Glutamatergic neuron (in vitro differentiated cells): Measurements from ENCODE around the gene SRPRA. TPM values are rescaled to one million over a fixed set of nuclear protein-coding genes. Genes with fewer than 3 reads are reported as not detected.

Experiments
- DNase-seq: peaks from one replicate; pipeline ENCODE4 v3.0.0; 2022
- H3K27ac Mint-ChIP-seq: one replicate; pipeline ENCODE4 v1.8.0; 2020; ENCODE audit warnings: mild to moderate bottlenecking, mixed read lengths, inconsistent platforms; ENCODE audit not compliant: unreplicated experiment
- H3K27me3 Mint-ChIP-seq: one replicate; pipeline ENCODE4 v1.8.0; 2020; ENCODE audit warnings: mild to moderate bottlenecking, moderate library complexity, mixed read lengths, inconsistent platforms; ENCODE audit not compliant: unreplicated experiment
- H3K36me3 Mint-ChIP-seq: one replicate; pipeline ENCODE4 v1.8.0; 2020; ENCODE audit warnings: mild to moderate bottlenecking, mixed read lengths, inconsistent platforms; ENCODE audit not compliant: unreplicated experiment
- H3K4me1 Mint-ChIP-seq: one replicate; pipeline ENCODE4 v1.8.0; 2020; ENCODE audit warnings: mild to moderate bottlenecking, low read depth, mixed read lengths, inconsistent platforms; ENCODE audit not compliant: unreplicated experiment
- H3K4me3 Mint-ChIP-seq: one replicate; pipeline ENCODE4 v1.8.0; 2020; ENCODE audit warnings: mild to moderate bottlenecking, mixed read lengths, inconsistent platforms; ENCODE audit not compliant: unreplicated experiment
- H3K9me3 Mint-ChIP-seq: one replicate; pipeline ENCODE4 v1.8.0; 2020; ENCODE audit warnings: mild to moderate bottlenecking, moderate library complexity, mixed read lengths, inconsistent platforms; ENCODE audit not compliant: unreplicated experiment
- total RNA-seq: library from RNA; stranded (reverse); fragmentation: NEBNext Ultra II Directional; extraction: Animal tissue kit (Norgen Biotek cat#: 25700); gene quantifications from one replicate; pipeline ENCODE4 v1.2.1, GENCODE V29; 2021; ENCODE audit not compliant: unreplicated experiment
- TF ChIP-seq, protein P1 (sequence below): fragments of 200-600 bp; sonication (generic); IDR thresholded peaks from one replicate; pipeline ENCODE4 v1.5.0; 2021; ENCODE audit not compliant: partially characterized antibody, unreplicated experiment

Gene SRPRA
- total RNA-seq, 1 donor from 2014 or later = 58.0 TPM

DNA sequence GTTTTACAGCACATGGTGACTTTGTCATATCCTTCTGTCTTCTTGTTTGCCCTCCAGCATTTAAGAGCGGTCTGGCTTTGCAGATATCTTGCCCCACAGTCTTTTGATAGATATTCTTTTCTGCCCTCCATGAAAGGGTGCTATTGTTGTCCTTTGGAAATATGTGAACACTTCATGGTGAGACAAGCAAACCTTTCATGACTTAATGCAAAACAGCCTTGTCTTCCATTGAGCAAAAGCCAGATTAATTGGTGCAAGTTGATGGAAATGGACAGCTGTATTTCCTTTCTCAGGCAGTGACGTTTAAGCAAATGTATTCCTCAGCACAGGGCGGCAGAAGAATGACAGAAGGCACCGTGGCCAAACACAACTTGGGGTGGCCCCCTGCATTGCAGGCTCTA, 39.6 kb upstream of the SRPRA start:
- Mint-ChIP-seq H3K4me3 (no peak overlapping the region), H3K4me1 (peaks cover 29% of the 10 kb centered on the region), H3K9me3 (peaks cover 3% of the 10 kb centered on the region), H3K36me3 (peaks cover 4% of the 10 kb centered on the region), H3K27me3 (no peaks in the 10 kb centered on the region), H3K27ac (no peak overlapping the region)
- TF ChIP-seq, protein P1, sequence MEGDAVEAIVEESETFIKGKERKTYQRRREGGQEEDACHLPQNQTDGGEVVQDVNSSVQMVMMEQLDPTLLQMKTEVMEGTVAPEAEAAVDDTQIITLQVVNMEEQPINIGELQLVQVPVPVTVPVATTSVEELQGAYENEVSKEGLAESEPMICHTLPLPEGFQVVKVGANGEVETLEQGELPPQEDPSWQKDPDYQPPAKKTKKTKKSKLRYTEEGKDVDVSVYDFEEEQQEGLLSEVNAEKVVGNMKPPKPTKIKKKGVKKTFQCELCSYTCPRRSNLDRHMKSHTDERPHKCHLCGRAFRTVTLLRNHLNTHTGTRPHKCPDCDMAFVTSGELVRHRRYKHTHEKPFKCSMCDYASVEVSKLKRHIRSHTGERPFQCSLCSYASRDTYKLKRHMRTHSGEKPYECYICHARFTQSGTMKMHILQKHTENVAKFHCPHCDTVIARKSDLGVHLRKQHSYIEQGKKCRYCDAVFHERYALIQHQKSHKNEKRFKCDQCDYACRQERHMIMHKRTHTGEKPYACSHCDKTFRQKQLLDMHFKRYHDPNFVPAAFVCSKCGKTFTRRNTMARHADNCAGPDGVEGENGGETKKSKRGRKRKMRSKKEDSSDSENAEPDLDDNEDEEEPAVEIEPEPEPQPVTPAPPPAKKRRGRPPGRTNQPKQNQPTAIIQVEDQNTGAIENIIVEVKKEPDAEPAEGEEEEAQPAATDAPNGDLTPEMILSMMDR = no peak
- DNase-seq = no peak

DNA sequence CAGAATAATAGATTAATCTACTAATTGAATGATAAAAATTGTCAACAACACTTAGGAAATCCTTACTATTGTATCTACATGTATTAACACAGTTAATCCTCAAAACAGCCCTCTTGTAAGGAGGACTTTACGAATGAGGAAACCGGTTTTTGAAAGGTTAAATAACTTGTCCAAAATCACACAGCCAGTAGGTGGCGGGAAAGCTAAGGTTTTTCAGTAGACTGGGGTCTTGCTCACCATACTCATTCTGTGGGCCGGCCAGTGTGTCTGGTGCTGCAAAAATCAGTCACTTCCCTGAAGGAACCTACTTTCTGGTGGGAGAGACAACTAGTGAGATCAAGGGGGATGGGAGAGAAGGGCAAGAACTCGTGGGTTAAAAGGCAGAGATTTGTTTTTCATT, 39.0 kb upstream of the SRPRA start:
- DNase-seq = peak; percentile 62
- TF ChIP-seq, protein P1 = peak; percentile 65
- H3K27me3 Mint-ChIP-seq = no peaks in the 10 kb centered on the region
- peaks cover 32% of the 10 kb centered on the region for H3K4me1 Mint-ChIP-seq
- H3K27ac Mint-ChIP-seq = peak overlapping the region; percentile 76
- peaks cover 3% of the 10 kb centered on the region for H3K9me3 Mint-ChIP-seq
- peak overlapping the region; percentile 77 for H3K4me3 Mint-ChIP-seq
- H3K36me3 Mint-ChIP-seq = peaks cover 4% of the 10 kb centered on the region

DNA sequence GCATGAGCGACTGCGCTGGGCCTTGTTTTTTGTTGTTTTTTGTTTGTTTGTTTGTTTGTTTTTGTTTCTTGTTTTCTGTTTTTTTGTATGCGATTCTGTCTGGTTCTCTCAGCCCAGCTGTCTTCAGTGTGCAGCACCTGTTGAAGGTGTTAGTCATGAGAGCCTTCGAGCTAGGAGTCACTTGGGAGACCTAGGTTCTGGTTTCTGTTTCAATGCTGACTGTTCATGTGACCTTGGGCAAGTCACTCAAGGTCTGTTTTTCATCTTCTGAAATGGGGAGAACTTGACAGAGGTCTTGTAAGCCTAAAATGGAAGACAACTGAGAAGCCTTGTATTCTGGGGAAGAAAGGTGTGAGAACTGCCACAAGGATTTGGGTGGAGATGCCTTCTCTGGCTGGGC, 37.0 kb upstream of the SRPRA start:
- Mint-ChIP-seq H3K27me3 (no peaks in the 10 kb centered on the region), H3K4me3 (no peak overlapping the region), H3K4me1 (peaks cover 26% of the 10 kb centered on the region), H3K9me3 (peaks cover 4% of the 10 kb centered on the region), H3K36me3 (peaks cover 4% of the 10 kb centered on the region), H3K27ac (peak overlapping the region; percentile 52)
- DNase-seq = no peak
- TF ChIP-seq, protein P1 = no peak

DNA sequence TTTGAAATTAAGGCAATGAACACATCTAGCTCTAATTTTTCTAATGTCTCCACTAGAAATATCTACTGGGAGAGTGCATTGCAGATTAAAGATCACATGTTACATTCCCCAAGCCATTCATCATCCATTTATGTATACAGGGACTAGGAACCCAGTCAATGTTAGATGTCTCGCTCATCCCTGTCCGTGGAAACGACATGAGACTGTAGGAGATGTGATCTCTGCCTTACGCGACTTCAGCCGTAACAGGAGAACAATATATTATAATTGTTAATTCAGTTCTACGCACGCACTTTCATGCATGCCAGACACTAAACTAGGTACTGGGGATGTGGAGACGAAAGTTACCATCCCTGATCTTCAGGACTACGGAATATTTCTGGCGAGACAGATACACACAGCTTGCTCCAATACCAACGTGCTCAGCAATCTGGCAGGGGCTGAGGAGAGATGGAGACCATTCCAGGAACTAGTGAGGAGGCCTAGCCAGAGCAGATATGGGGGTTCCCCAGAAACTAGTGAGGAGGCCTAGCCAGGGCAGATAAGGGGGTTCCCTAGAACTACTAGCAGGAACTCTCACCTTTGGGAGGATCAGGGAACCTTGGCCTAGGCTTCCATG, 35.9 kb upstream of the SRPRA start:
- Mint-ChIP-seq H3K27me3 (no peaks in the 10 kb centered on the region), H3K4me1 (peaks cover 18% of the 10 kb centered on the region), H3K4me3 (peak overlapping the region; percentile 84), H3K27ac (peak overlapping the region; percentile 78), H3K36me3 (peaks cover 4% of the 10 kb centered on the region), H3K9me3 (peaks cover 4% of the 10 kb centered on the region)
- DNase-seq = no peak
- TF ChIP-seq, protein P1 = no peak

DNA sequence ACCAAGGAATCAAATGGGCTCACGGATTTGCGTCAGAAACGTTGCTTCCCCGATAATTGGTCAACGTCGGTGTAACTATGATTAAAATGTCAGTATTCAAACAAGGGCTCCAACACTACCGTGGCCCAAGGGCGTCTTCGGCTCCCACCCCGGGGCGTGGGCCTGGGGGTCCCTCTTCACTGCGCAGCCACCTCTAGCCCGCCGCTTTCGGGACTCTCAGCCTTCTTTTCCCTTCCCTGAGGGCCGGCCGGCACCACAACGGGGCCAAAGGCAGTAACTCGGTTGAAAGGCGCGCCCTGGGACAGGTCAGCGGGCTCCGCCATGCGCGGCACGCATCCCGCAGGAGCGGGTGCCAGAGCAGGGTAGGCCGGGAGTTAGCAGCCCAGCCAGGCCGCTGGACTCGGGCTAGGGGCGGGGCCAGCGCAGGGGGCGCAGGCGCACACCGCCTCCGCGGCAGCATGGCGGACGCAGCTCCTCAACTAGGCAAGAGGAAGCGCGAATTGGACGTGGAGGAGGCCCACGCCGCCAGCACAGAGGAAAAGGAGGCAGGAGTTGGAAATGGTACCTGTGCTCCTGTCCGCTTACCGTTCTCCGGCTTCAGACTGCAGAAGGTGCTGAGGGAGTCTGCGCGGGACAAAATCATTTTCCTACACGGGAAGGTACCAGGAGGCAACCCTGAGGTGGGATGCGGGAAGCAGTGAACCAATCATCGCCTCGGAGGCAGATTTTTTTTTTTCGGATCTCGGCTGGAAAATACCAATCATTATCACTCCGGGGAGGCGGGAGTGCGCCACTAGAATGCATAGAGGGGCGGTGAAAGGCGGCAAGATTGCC, 35.1 kb upstream of the SRPRA start, which contains the start of gene DCPS:
Gene DCPS (plus strand): TSS at position 438 of the 834 bp plus-strand sequence. CDS start 21 bp downstream, at position 459.
- TF ChIP-seq, protein P1 = no peak
- H3K9me3 Mint-ChIP-seq = peaks cover 4% of the 10 kb centered on the region
- DNase-seq = peak; percentile 94
- peaks cover 17% of the 10 kb centered on the region for H3K4me1 Mint-ChIP-seq
- H3K36me3 Mint-ChIP-seq = peaks cover 4% of the 10 kb centered on the region
- peak within 1 kb of the TSS; percentile 78 for H3K27ac Mint-ChIP-seq
- H3K27me3 Mint-ChIP-seq = no peaks in the 10 kb centered on the region
- H3K4me3 Mint-ChIP-seq = peak within 1 kb of the TSS; percentile 84
